ENCODE results near the gene XYLT1.

- TF ChIP-seq, protein P1, sequence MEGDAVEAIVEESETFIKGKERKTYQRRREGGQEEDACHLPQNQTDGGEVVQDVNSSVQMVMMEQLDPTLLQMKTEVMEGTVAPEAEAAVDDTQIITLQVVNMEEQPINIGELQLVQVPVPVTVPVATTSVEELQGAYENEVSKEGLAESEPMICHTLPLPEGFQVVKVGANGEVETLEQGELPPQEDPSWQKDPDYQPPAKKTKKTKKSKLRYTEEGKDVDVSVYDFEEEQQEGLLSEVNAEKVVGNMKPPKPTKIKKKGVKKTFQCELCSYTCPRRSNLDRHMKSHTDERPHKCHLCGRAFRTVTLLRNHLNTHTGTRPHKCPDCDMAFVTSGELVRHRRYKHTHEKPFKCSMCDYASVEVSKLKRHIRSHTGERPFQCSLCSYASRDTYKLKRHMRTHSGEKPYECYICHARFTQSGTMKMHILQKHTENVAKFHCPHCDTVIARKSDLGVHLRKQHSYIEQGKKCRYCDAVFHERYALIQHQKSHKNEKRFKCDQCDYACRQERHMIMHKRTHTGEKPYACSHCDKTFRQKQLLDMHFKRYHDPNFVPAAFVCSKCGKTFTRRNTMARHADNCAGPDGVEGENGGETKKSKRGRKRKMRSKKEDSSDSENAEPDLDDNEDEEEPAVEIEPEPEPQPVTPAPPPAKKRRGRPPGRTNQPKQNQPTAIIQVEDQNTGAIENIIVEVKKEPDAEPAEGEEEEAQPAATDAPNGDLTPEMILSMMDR (IDR thresholded peaks at IDR 0.05), result no peak
- no peak for TF ChIP-seq POLR2A (IDR thresholded peaks at IDR 0.05)
Measured at GRCh38 chr16:17346621-17347569, 123.9 kb downstream of the XYLT1 start.
